Measurements from ENCODE around the gene MTHFD1. TPM values are rescaled to one million over a fixed set of nuclear protein-coding genes. Genes with fewer than 3 reads are reported as not detected.

The MTHFD1 gene
- total RNA-seq, 4 donors from 2014 or later: 27.6 to 66.0 (median 53.8) TPM

DNA sequence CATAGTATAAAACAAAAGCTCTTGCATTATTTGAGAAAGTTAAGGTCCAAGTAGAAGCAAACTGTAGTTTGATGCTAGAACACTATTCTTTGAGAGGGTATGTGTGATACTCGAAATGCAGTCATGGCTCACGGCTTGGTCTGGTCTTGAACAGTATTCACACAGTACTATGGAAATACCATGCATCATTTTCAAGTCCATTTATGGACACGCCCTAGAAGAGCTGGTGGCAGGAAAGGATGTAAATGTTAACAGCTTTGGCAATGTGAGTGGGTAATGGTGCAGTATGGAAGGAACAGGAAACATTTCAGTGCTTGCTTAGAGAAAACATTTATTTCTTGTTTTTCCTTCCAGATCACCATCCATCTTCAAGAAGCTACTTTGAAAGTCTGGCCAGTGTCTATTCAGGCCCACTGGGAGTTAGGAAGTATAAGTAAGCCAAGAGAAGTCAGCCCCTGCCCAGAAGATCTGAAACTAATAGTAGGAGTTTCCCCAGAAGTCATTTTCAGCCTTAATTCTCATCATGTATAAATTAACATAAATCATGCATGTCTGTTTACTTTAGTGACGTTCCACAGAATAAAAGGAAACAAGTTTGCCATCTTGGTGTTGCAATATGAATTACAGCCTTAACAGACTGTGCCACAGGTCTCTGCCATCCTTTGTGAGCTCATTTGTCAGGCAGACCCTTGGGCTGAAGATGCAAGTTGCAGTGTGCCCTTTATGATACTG, 71.4 kb downstream of the MTHFD1 start:
- Histone ChIP-seq H3K9me3 (no peaks in the 10 kb centered on the region), H3K36me3 (peaks cover 0 to 56% (median 2%) of the 10 kb centered on the region in 3 donors), H3K4me3 (no peak overlapping the region), H3K4me1 (peaks cover 0 to 4% (median 0%) of the 10 kb centered on the region in 3 donors), H3K27ac (no peak overlapping the region), H3K27me3 (no peaks in the 10 kb centered on the region)
- WGBS, 2 donors: 61 to 77% methylated on average over 4 of the region's 4 CpGs
- DNase-seq: no peak
- intact Hi-C loops (cut with DNase I): no loop called here
- TF ChIP-seq, protein P1, sequence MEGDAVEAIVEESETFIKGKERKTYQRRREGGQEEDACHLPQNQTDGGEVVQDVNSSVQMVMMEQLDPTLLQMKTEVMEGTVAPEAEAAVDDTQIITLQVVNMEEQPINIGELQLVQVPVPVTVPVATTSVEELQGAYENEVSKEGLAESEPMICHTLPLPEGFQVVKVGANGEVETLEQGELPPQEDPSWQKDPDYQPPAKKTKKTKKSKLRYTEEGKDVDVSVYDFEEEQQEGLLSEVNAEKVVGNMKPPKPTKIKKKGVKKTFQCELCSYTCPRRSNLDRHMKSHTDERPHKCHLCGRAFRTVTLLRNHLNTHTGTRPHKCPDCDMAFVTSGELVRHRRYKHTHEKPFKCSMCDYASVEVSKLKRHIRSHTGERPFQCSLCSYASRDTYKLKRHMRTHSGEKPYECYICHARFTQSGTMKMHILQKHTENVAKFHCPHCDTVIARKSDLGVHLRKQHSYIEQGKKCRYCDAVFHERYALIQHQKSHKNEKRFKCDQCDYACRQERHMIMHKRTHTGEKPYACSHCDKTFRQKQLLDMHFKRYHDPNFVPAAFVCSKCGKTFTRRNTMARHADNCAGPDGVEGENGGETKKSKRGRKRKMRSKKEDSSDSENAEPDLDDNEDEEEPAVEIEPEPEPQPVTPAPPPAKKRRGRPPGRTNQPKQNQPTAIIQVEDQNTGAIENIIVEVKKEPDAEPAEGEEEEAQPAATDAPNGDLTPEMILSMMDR (IDR thresholded peaks at IDR 0.05): no peak
- TF ChIP-seq POLR2A (IDR thresholded peaks at IDR 0.05): no peak

DNA sequence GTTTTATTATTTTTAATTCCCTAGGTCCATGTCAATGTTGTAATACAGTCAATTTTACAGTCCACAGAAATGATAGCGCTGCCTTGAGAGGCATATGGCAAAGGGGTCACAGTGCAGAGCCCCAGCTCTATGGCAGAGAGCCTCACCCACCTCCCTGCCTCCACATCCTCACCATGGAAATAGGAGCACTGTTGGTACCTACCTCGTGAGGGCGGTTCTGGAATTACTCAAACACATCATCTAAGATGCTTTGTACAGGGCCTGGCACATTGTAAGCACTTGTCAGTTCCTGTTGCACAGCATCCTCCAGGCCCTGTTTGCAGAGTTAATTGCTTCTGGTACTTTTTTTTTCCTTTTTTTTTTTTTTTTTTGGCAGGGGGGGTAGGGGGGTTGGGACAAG, 73.1 kb downstream of the MTHFD1 start:
- no peak for DNase-seq
- no peak overlapping the region for H3K4me3 ChIP-seq
- TF ChIP-seq, protein P1 (IDR thresholded peaks at IDR 0.05): no peak
- TF ChIP-seq POLR2A (IDR thresholded peaks at IDR 0.05): no peak
- no peaks in the 10 kb centered on the region for H3K9me3 ChIP-seq
- 71 to 95% methylated on average over 2 to 3 of the region's 3 CpGs for WGBS, 2 donors
- H3K27ac ChIP-seq: no peak overlapping the region
- peaks cover 0 to 19% (median 8%) of the 10 kb centered on the region in 3 donors for H3K4me1 ChIP-seq
- no peaks in the 10 kb centered on the region for H3K27me3 ChIP-seq
- H3K36me3 ChIP-seq: peaks cover 0 to 40% (median 0%) of the 10 kb centered on the region in 3 donors
- intact Hi-C loops (cut with DNase I): no loop called here

DNA sequence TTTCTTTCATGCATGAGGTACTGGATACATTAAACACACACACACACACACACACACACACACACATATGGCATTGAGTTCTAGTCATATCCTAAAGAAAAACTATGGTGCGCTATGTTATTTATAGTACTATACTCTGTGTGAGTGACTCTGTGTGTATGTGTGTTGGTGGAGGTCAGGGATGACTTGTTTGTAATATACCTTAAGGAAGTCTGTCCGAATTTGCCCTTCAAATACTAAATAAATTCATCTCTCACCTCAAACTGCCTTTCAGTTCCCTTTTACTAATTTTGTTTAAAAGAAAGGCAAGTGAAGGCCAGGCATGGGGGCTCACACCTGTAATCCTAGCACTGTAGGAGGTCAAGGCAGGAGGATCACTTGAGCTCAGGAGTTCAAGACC, 75.0 kb downstream of the MTHFD1 start:
- H3K36me3 ChIP-seq: peaks cover 0 to 23% (median 0%) of the 10 kb centered on the region in 3 donors
- WGBS, 2 donors: 95 to 97% methylated on average over 2 of the region's 2 CpGs
- intact Hi-C loops (cut with DNase I): no loop called here
- no peak for TF ChIP-seq POLR2A (IDR thresholded peaks at IDR 0.05)
- TF ChIP-seq, protein P1 (IDR thresholded peaks at IDR 0.05): no peak
- H3K4me3 ChIP-seq: no peak overlapping the region
- H3K9me3 ChIP-seq: no peaks in the 10 kb centered on the region
- no peak for DNase-seq
- no peaks in the 10 kb centered on the region for H3K27me3 ChIP-seq
- H3K27ac ChIP-seq: no peak overlapping the region
- peaks cover 0 to 21% (median 9%) of the 10 kb centered on the region in 3 donors for H3K4me1 ChIP-seq

DNA sequence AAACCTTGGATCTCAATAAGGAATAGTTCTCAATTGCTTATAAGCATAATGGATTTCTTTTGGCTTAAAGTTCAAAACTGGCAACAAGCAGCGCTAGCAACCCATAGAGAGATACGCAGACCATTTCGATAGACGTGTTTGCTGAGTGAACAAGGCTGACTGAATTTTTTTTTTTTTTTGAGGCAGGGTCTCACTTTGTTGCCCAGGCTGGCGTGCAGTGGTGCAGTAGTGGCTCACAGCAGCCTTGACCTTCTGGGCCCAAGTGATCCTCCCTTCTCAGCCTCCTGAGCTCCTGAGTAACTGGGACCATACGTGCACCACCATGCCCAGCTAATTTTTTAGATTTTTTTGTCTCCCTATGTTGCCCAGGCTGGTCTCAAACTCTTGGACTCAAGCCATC, 75.7 kb downstream of the MTHFD1 start:
- no peak for TF ChIP-seq POLR2A (IDR thresholded peaks at IDR 0.05)
- TF ChIP-seq, protein P1 (IDR thresholded peaks at IDR 0.05): no peak
- peaks cover 0 to 16% (median 0%) of the 10 kb centered on the region in 3 donors for H3K36me3 ChIP-seq
- H3K4me3 ChIP-seq: no peak overlapping the region
- no peak overlapping the region for H3K27ac ChIP-seq
- intact Hi-C loops (cut with DNase I): no loop called here
- no peak for DNase-seq
- H3K9me3 ChIP-seq: no peaks in the 10 kb centered on the region
- H3K4me1 ChIP-seq: peaks cover 0 to 21% (median 9%) of the 10 kb centered on the region in 3 donors
- WGBS, 2 donors: 93 to 95% methylated on average over 6 of the region's 6 CpGs
- H3K27me3 ChIP-seq: no peaks in the 10 kb centered on the region

DNA sequence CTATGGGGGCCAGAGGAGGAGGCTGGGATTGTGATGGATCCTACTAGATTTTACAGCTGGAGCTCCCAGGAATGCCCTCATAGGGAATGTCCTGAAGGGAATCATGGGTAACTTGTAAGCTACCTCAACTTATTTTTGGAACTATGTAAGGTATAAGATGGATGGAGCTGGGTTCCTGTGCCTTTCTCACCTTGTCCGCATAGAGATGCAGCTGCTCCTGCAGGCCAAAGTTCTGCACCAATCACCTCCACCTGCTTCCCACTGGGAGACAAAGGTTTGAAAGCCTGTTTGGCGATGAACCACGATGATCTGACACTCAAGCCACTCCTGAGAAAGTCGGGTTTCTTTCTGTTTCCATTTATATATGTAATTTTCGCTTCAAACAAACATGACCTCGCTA, 76.5 kb downstream of the MTHFD1 start:
- 12 to 23% methylated on average over 6 of the region's 6 CpGs for WGBS, 2 donors
- Histone ChIP-seq H3K36me3 (peaks cover 0 to 13% (median 0%) of the 10 kb centered on the region in 3 donors), H3K4me3 (peak overlapping the region; percentile 38 to 85 (median 74)), H3K9me3 (no peaks in the 10 kb centered on the region), H3K4me1 (peaks cover 0 to 21% (median 9%) of the 10 kb centered on the region in 3 donors), H3K27me3 (no peaks in the 10 kb centered on the region), H3K27ac (peak overlapping the region in 2 of 4 donors; percentile 15 to 63)
- TF ChIP-seq, protein P1 (IDR thresholded peaks at IDR 0.05): no peak
- TF ChIP-seq POLR2A (IDR thresholded peaks at IDR 0.05): no peak
- intact Hi-C loops (cut with DNase I): no loop called here
- DNase-seq: no peak
